Gastroesophageal sphincter (tissue), 4 donors: Measurements from ENCODE around the gene NSMF. TPM values are rescaled to one million over a fixed set of nuclear protein-coding genes. Genes with fewer than 3 reads are reported as not detected.
A peak's percentile ranks its signal among the peaks of the same experiment; 100 is the strongest.

ENCODE experiments used
- ATAC-seq: fragments of 150-250 bp; one replicate; pipeline ENCODE4 v1.9.1; 2016; ENCODE audit warnings: mild to moderate bottlenecking, moderate library complexity
- H3K27ac ChIP-seq, 4 donors: fragments of 200-600 bp; sonication (generic) in 3 of 4; 1 replicate in 3 of 4; 2 replicates in 1 of 4; pipeline ENCODE4 v1.5.1; 2016 to 2019
- H3K27me3 ChIP-seq: fragments of 200-600 bp; sonication (generic); one replicate; pipeline ENCODE4 v1.5.1; 2019
- H3K36me3 ChIP-seq, 2 donors: fragments of 200-600 bp; sonication (generic); one replicate each; pipeline ENCODE4 v1.5.1; 2019; ENCODE audit warnings: control low read depth in 1 of 2
- H3K4me1 ChIP-seq, 3 donors: fragments of 200-600 bp; sonication (generic); 1 replicate in 2 of 3; 2 replicates in 1 of 3; pipeline ENCODE4 v1.5.1; 2016 to 2019; ENCODE audit warnings: control low read depth in 2 of 3
- H3K4me3 ChIP-seq, 2 donors: fragments of 200-600 bp; sonication (generic); one replicate each; pipeline ENCODE4 v1.5.1; 2019; ENCODE audit warnings: mild to moderate bottlenecking in 1 of 2, moderate library complexity in 1 of 2
- H3K9me3 ChIP-seq, 3 donors: fragments of 200-600 bp; sonication (generic); one replicate each; pipeline ENCODE4 v1.5.1; 2017 to 2019; ENCODE audit warnings: control low read depth in 2 of 3
- CTCF ChIP-seq, 4 experiments: fragments of 200-600 bp in 2 of 4; fragments of 450-650 bp in 2 of 4; sonication (generic) in 1 of 4; IDR thresholded peaks; one replicate each; pipeline ENCODE4 v1.5.1; 2017 to 2019; ENCODE audit warnings: antibody characterized with exemption in 4 of 4, mild to moderate bottlenecking in 2 of 4, moderate library complexity in 2 of 4
- EP300 ChIP-seq: sonication (generic); formaldehyde crosslinking; IDR thresholded peaks from one replicate; pipeline ENCODE4 v1.6.1; 2017; ENCODE audit warnings: antibody characterized with exemption, mild to moderate bottlenecking
- POLR2A ChIP-seq, 2 donors: fragments of 450-650 bp; IDR thresholded peaks; one replicate each; pipeline ENCODE4 v1.6.1; 2017; ENCODE audit warnings: antibody characterized with exemption in 2 of 2, mild to moderate bottlenecking in 2 of 2, moderate library complexity in 1 of 2
- POLR2AphosphoS5 ChIP-seq: sonication (generic); formaldehyde crosslinking; IDR thresholded peaks from one replicate; pipeline ENCODE4 v1.6.1; 2017; ENCODE audit warnings: antibody characterized with exemption
- WGBS, 2 donors: methylation state at CpG; one replicate each; pipeline ENCODE4 v1.1.5; 2018; ENCODE audit warnings: low coverage in 1 of 2; 5-methylcytosine and 5-hydroxymethylcytosine counted together
- total RNA-seq, 4 donors: library from RNA; depleted of rRNA; stranded (reverse); fragments of >200 nt; gene quantifications; one replicate each; pipeline ENCODE4 v1.1.0, GENCODE V29; 2016

Gene NSMF
- 10 to 100 TPM; 38.1 to 63.5 (median 49.1) TPM for total RNA-seq

GRCh38 chr9:137459152-137459600 is at the start of gene NSMF:
TSS of gene NSMF (minus strand) at chr9:137459334. CDS start at chr9:137459102, 232 bp downstream.
- no CpG with 5 or more reads among the region's 62 CpGs for WGBS, 2 donors
- ATAC-seq = peak; percentile 88
- Histone ChIP-seq H3K27ac (peak within 1 kb of the TSS; percentile 7 to 80 (median 70)), H3K4me1 (peaks cover 0 to 73% (median 26%) of the 10 kb centered on the region in 3 donors), H3K9me3 (no peaks in the 10 kb centered on the region), H3K36me3 (peaks cover 0 to 44% of the 10 kb centered on the region in 2 donors), H3K27me3 (no peaks in the 10 kb centered on the region), H3K4me3 (peak within 1 kb of the TSS; percentile 67 to 74)
- TF ChIP-seq POLR2AphosphoS5 (peak; percentile 45), CTCF (IDR thresholded peaks at IDR 0.05) (peak in 1 of 4 experiments; percentile 14), POLR2A (IDR thresholded peaks at IDR 0.05) (peak; percentile 75 to 92), EP300 (no peak)

GRCh38 chr9:137506702-137507171 is 47.6 kb upstream of the NSMF start:
- WGBS, 2 donors = no CpG with 5 or more reads among the region's 26 CpGs
- H3K27me3 ChIP-seq = no peaks in the 10 kb centered on the region
- no peaks in the 10 kb centered on the region for H3K4me1 ChIP-seq
- no peak overlapping the region for H3K4me3 ChIP-seq
- TF ChIP-seq CTCF (IDR thresholded peaks at IDR 0.05) = no peak
- no peak overlapping the region for H3K27ac ChIP-seq
- H3K9me3 ChIP-seq = no peaks in the 10 kb centered on the region
- peaks cover 0 to 22% of the 10 kb centered on the region in 2 donors for H3K36me3 ChIP-seq
- ATAC-seq = no peak

GRCh38 chr9:137506274-137506673 is 47.1 kb upstream of the NSMF start:
- no peak for TF ChIP-seq POLR2A (IDR thresholded peaks at IDR 0.05)
- no peak for TF ChIP-seq CTCF (IDR thresholded peaks at IDR 0.05)
- TF ChIP-seq EP300 = no peak
- no peak for TF ChIP-seq POLR2AphosphoS5
- ATAC-seq = no peak
- 83% methylated on average over 5 of the region's 15 CpGs; no CpG with 5 or more reads in 1 of the 2 donors for WGBS, 2 donors
- no peaks in the 10 kb centered on the region for H3K4me1 ChIP-seq
- no peaks in the 10 kb centered on the region for H3K9me3 ChIP-seq
- H3K4me3 ChIP-seq = no peak overlapping the region
- H3K36me3 ChIP-seq = peaks cover 0 to 21% of the 10 kb centered on the region in 2 donors
- H3K27me3 ChIP-seq = no peaks in the 10 kb centered on the region
- no peak overlapping the region for H3K27ac ChIP-seq

- Histone ChIP-seq H3K4me1 (no peaks in the 10 kb centered on the region), H3K4me3 (no peak overlapping the region), H3K27ac (no peak overlapping the region), H3K27me3 (no peaks in the 10 kb centered on the region), H3K36me3 (peaks cover 0 to 24% of the 10 kb centered on the region in 2 donors), H3K9me3 (no peaks in the 10 kb centered on the region)
- 96 to 97% methylated on average over 4 to 8 of the region's 28 CpGs for WGBS, 2 donors
- TF ChIP-seq POLR2AphosphoS5 = no peak
- TF ChIP-seq EP300 = no peak
- TF ChIP-seq CTCF (IDR thresholded peaks at IDR 0.05) = no peak
- no peak for TF ChIP-seq POLR2A (IDR thresholded peaks at IDR 0.05)
- no peak for ATAC-seq
Observed at GRCh38 chr9:137505421-137506140, 46.4 kb upstream of the NSMF start.

GRCh38 chr9:137504432-137504777 is 45.3 kb upstream of the NSMF start:
- H3K27me3 ChIP-seq = no peaks in the 10 kb centered on the region
- ATAC-seq = no peak
- TF ChIP-seq EP300 = no peak
- TF ChIP-seq CTCF (IDR thresholded peaks at IDR 0.05) = no peak
- no peak for TF ChIP-seq POLR2AphosphoS5
- no peak for TF ChIP-seq POLR2A (IDR thresholded peaks at IDR 0.05)
- H3K27ac ChIP-seq = no peak overlapping the region
- no peaks in the 10 kb centered on the region for H3K4me1 ChIP-seq
- WGBS, 2 donors = 91% methylated on average over 4 of the region's 7 CpGs; no CpG with 5 or more reads in 1 of the 2 donors
- no peaks in the 10 kb centered on the region for H3K9me3 ChIP-seq
- peaks cover 0 to 34% of the 10 kb centered on the region in 2 donors for H3K36me3 ChIP-seq
- H3K4me3 ChIP-seq = no peak overlapping the region
